Measurements from ENCODE around the gene MAN1A1.
A peak's percentile ranks its signal among the peaks of the same experiment; 100 is the strongest.
"Not testable (repeated sequence)": the region's sequence is repeated elsewhere in the genome, so short reads cannot be mapped to it uniquely, and the experiment has no call there.

The MAN1A1 gene

GRCh38 chr6:119296036-119297035 lies 53.2 kb downstream of the MAN1A1 start:
- no peak for DNase-seq
- no peak for TF ChIP-seq GATA1 (IDR thresholded peaks at IDR 0.05; ENCODE audit: low read depth, low read length)
- no peak for TF ChIP-seq POLR2A (IDR thresholded peaks at IDR 0.05; ENCODE audit: low read length)

GRCh38 chr6:119294984-119295383 lies 54.6 kb downstream of the MAN1A1 start:
- DNase-seq, result no peak
- no peak for TF ChIP-seq POLR2A (IDR thresholded peaks at IDR 0.05; ENCODE audit: low read length)
- TF ChIP-seq GATA1 (IDR thresholded peaks at IDR 0.05; ENCODE audit: low read depth, low read length), result no peak

- not testable (repeated sequence) for DNase-seq
Observed at GRCh38 chr6:119291060-119291459, 58.5 kb downstream of the MAN1A1 start.

- TF ChIP-seq POLR2A (IDR thresholded peaks at IDR 0.05; ENCODE audit: low read length) (no peak), GATA1 (IDR thresholded peaks at IDR 0.05; ENCODE audit: low read depth, low read length) (no peak)
Observed at GRCh38 chr6:119290306-119290705, 59.3 kb downstream of the MAN1A1 start.

GRCh38 chr6:119289651-119290050 lies 59.9 kb downstream of the MAN1A1 start:
- no peak for DNase-seq
- TF ChIP-seq GATA1 (IDR thresholded peaks at IDR 0.05; ENCODE audit: low read depth, low read length) (no peak), POLR2A (IDR thresholded peaks at IDR 0.05; ENCODE audit: low read length) (no peak)

More at GRCh38 chr6:119290306-119290705, 59.3 kb downstream of the MAN1A1 start:
- DNase-seq, result no peak

GRCh38 chr6:119285908-119286625 lies 63.5 kb downstream of the MAN1A1 start:
- DNase-seq, result no peak
- no peak for TF ChIP-seq GATA1 (IDR thresholded peaks at IDR 0.05; ENCODE audit: low read depth, low read length)
- no peak for TF ChIP-seq POLR2A (IDR thresholded peaks at IDR 0.05; ENCODE audit: low read length)

GRCh38 chr6:119284861-119285521 lies 64.6 kb downstream of the MAN1A1 start:
- TF ChIP-seq POLR2A (IDR thresholded peaks at IDR 0.05; ENCODE audit: low read length) (no peak), GATA1 (IDR thresholded peaks at IDR 0.05; ENCODE audit: low read depth, low read length) (no peak)
- DNase-seq, result peak; percentile 62 to 70

- no peak for TF ChIP-seq GATA1 (IDR thresholded peaks at IDR 0.05; ENCODE audit: low read depth, low read length)
- TF ChIP-seq POLR2A (IDR thresholded peaks at IDR 0.05; ENCODE audit: low read length), result no peak
- DNase-seq, result peak; percentile 24 to 25
Observed at GRCh38 chr6:119283979-119284545, 65.5 kb downstream of the MAN1A1 start.

GRCh38 chr6:119283214-119283613 lies 66.3 kb downstream of the MAN1A1 start:
- DNase-seq, result no peak
- TF ChIP-seq GATA1 (IDR thresholded peaks at IDR 0.05; ENCODE audit: low read depth, low read length) (no peak), POLR2A (IDR thresholded peaks at IDR 0.05; ENCODE audit: low read length) (no peak)

GRCh38 chr6:119280668-119281067 lies 68.9 kb downstream of the MAN1A1 start:
- no peak for DNase-seq
- TF ChIP-seq GATA1 (IDR thresholded peaks at IDR 0.05; ENCODE audit: low read depth, low read length) (no peak), POLR2A (IDR thresholded peaks at IDR 0.05; ENCODE audit: low read length) (no peak)

GRCh38 chr6:119280080-119280479 lies 69.5 kb downstream of the MAN1A1 start:
- DNase-seq, result peak in 1 of 2 experiments; percentile 27

GRCh38 chr6:119278625-119279024 lies 70.9 kb downstream of the MAN1A1 start:
- peak; percentile 11 to 17 for DNase-seq

More at GRCh38 chr6:119280080-119280479, 69.5 kb downstream of the MAN1A1 start:
- no peak for TF ChIP-seq GATA1 (IDR thresholded peaks at IDR 0.05; ENCODE audit: low read depth, low read length)
- no peak for TF ChIP-seq POLR2A (IDR thresholded peaks at IDR 0.05; ENCODE audit: low read length)

GRCh38 chr6:119277052-119277451 lies 72.5 kb downstream of the MAN1A1 start:
- no peak for DNase-seq
- no peak for TF ChIP-seq POLR2A (IDR thresholded peaks at IDR 0.05; ENCODE audit: low read length)
- TF ChIP-seq GATA1 (IDR thresholded peaks at IDR 0.05; ENCODE audit: low read depth, low read length), result no peak

More at GRCh38 chr6:119278625-119279024, 70.9 kb downstream of the MAN1A1 start:
- TF ChIP-seq POLR2A (IDR thresholded peaks at IDR 0.05; ENCODE audit: low read length) (no peak), GATA1 (IDR thresholded peaks at IDR 0.05; ENCODE audit: low read depth, low read length) (no peak)

Data from erythroblast (primary cell).